GM23338 (cell line): ENCODE results near the gene PPIF. TPM values are rescaled to one million over a fixed set of nuclear protein-coding genes. Genes with fewer than 3 reads are reported as not detected.

Experiments
- ATAC-seq: fragments of 200-7000 bp; cut with Tn5 transposase; 3 replicates; pipeline ENCODE4 v1.9.1; 2020
- DNase-seq: peaks from one replicate; pipeline ENCODE4 v3.0.0-alpha.2; 2015; ENCODE audit warnings: low spot score
- H2AFZ ChIP-seq: fragments of 200-600 bp; sonication (generic); 2 replicates; pipeline ENCODE4 v1.8.0; 2016; ENCODE audit warnings: antibody characterized with exemption, mild to moderate bottlenecking, moderate library complexity
- H3F3A ChIP-seq: fragments of 200-600 bp; sonication (generic); replicated peaks from 2 replicates; pipeline ENCODE4 v1.8.0; 2017; ENCODE audit warnings: antibody characterized with exemption, mixed run types, low read depth
- H3K27ac ChIP-seq: fragments of 200-600 bp; sonication (generic); 2 replicates; pipeline ENCODE4 v1.6.1; 2016; ENCODE audit warnings: low read depth
- H3K27me3 ChIP-seq: fragments of 200-600 bp; sonication (generic); 2 replicates; pipeline ENCODE4 v1.8.0; 2016; ENCODE audit warnings: mild to moderate bottlenecking, mixed run types, moderate library complexity; ENCODE audit not compliant: insufficient read depth
- H3K36me3 ChIP-seq: fragments of 200-600 bp; sonication (generic); 2 replicates; pipeline ENCODE4 v1.8.0; 2016; ENCODE audit warnings: mild to moderate bottlenecking; ENCODE audit not compliant: insufficient read depth
- H3K4me1 ChIP-seq: fragments of 200-600 bp; sonication (generic); 2 replicates; pipeline ENCODE4 v1.8.0; 2016; ENCODE audit warnings: mild to moderate bottlenecking, moderate library complexity; ENCODE audit not compliant: insufficient read depth
- H3K4me2 ChIP-seq: fragments of 200-600 bp; sonication (generic); 2 replicates; pipeline ENCODE4 v1.7.1; 2017; ENCODE audit warnings: mixed run types
- H3K4me3 ChIP-seq: fragments of 200-600 bp; sonication (generic); 2 replicates; pipeline ENCODE4 v1.6.1; 2016; ENCODE audit warnings: mixed run types
- H3K79me2 ChIP-seq: fragments of 200-600 bp; sonication (generic); replicated peaks from 2 replicates; pipeline ENCODE4 v1.8.0; 2017; ENCODE audit warnings: mild to moderate bottlenecking; ENCODE audit not compliant: insufficient read depth
- H3K9me2 ChIP-seq: fragments of 200-600 bp; sonication (generic); 2 replicates; pipeline ENCODE4 v1.8.0; 2017; ENCODE audit not compliant: insufficient read depth
- H4K20me1 ChIP-seq: fragments of 200-600 bp; sonication (generic); replicated peaks from 2 replicates; pipeline ENCODE4 v1.8.0; 2017; ENCODE audit warnings: mild to moderate bottlenecking; ENCODE audit not compliant: insufficient read depth
- H3K27ac Mint-ChIP-seq: 2 replicates; pipeline ENCODE4 v1.8.0; 2020; ENCODE audit warnings: inconsistent platforms, mild to moderate bottlenecking, moderate library complexity, mixed read lengths
- H3K27me3 Mint-ChIP-seq: 3 replicates; pipeline ENCODE4 v1.8.0; 2022; ENCODE audit warnings: low read depth, mild to moderate bottlenecking, moderate library complexity, mixed read lengths, inconsistent platforms; ENCODE audit not compliant: insufficient read depth, poor library complexity
- H3K36me3 Mint-ChIP-seq: 3 replicates; pipeline ENCODE4 v1.8.0; 2021; ENCODE audit warnings: low read depth, mild to moderate bottlenecking, inconsistent platforms, moderate library complexity, mixed read lengths
- H3K4me1 Mint-ChIP-seq: 3 replicates; pipeline ENCODE4 v1.8.0; 2020; ENCODE audit warnings: mild to moderate bottlenecking, inconsistent platforms, mixed read lengths
- H3K4me3 Mint-ChIP-seq: 3 replicates; pipeline ENCODE4 v1.8.0; 2021; ENCODE audit warnings: moderate library complexity, mild to moderate bottlenecking, inconsistent platforms, mixed read lengths
- H3K9me3 Mint-ChIP-seq: 3 replicates; pipeline ENCODE4 v1.8.0; 2020; ENCODE audit warnings: moderate library complexity, mild to moderate bottlenecking, inconsistent platforms, mixed read lengths
- CREB1 ChIP-seq: fragments of 250-450 bp; sonication (Bioruptor Pico); IDR thresholded peaks from 2 replicates; pipeline ENCODE4 v1.5.0; 2020; ENCODE audit warnings: low read depth, mild to moderate bottlenecking, moderate library complexity
- ETS1 ChIP-seq: IDR thresholded peaks from 2 replicates; pipeline ENCODE4 v1.6.1; 2016; ENCODE audit warnings: antibody characterized with exemption
- EZH2 ChIP-seq: fragments of 200-600 bp; sonication (generic); IDR thresholded peaks from one replicate; pipeline ENCODE4 v1.8.0; 2017; ENCODE audit warnings: antibody characterized with exemption, mild to moderate bottlenecking, low read depth; ENCODE audit not compliant: unreplicated experiment
- EZH2phosphoT487 ChIP-seq: fragments of 200-600 bp; sonication (generic); IDR thresholded peaks from one replicate; pipeline ENCODE4 v1.8.1; 2018; ENCODE audit warnings: antibody characterized with exemption; ENCODE audit not compliant: unreplicated experiment
- JUNB ChIP-seq: IDR thresholded peaks from one replicate; pipeline ENCODE4 v1.6.1; 2016; ENCODE audit warnings: antibody characterized with exemption; ENCODE audit not compliant: unreplicated experiment
- NANOG ChIP-seq: IDR thresholded peaks from 2 replicates; pipeline ENCODE4 v1.6.1; 2016; ENCODE audit warnings: antibody characterized with exemption, borderline replicate concordance
- REST ChIP-seq: IDR thresholded peaks from one replicate; pipeline ENCODE4 v1.6.1; 2018; ENCODE audit warnings: antibody characterized with exemption; ENCODE audit not compliant: unreplicated experiment
- STAT1 ChIP-seq: IDR thresholded peaks from one replicate; pipeline ENCODE4 v1.6.1; 2016; ENCODE audit warnings: antibody characterized with exemption; ENCODE audit not compliant: unreplicated experiment
- ZNF114 ChIP-seq: fragments of 250-450 bp; sonication (Bioruptor Pico); IDR thresholded peaks from 2 replicates; pipeline ENCODE4 v1.5.0; 2020; ENCODE audit warnings: mild to moderate bottlenecking, moderate library complexity
- ZNF331 ChIP-seq: fragments of 250-450 bp; sonication (Bioruptor Pico); IDR thresholded peaks from 2 replicates; pipeline ENCODE4 v1.5.0; 2020; ENCODE audit warnings: low read depth, mild to moderate bottlenecking, moderate library complexity
- ZNF462 ChIP-seq: fragments of 250-450 bp; sonication (Bioruptor Pico); IDR thresholded peaks from 2 replicates; pipeline ENCODE4 v1.5.0; 2020; ENCODE audit warnings: mild to moderate bottlenecking, moderate library complexity
- polyA plus RNA-seq: library from polyadenylated mRNA; unstranded; fragments of >200 nt; fragmentation: Nextera tagmentation; extraction: Ambion mirVana; gene quantifications from 2 replicates; pipeline ENCODE4 v1.2.1, GENCODE V29; 2016
- total RNA-seq: library from RNA; depleted of rRNA; stranded (reverse); fragments of >200 nt; shearing (Covaris generic); gene quantifications from 2 replicates; pipeline ENCODE4 v1.2.3, GENCODE V29; 2014

PPIF gene
- total and polyA plus RNA-seq, 2 experiments from 2014 or later, result 32.1 to 43.6 TPM

- Mint-ChIP-seq H3K4me3 (no peak overlapping the region), H3K9me3 (peaks cover 3% of the 10 kb centered on the region; the same call in 1 of the 3 replicates)
- H3K27me3 ChIP-seq, result no peaks in the 10 kb centered on the region
Measured at GRCh38 chr10:79319115-79319771, 28.0 kb upstream of the PPIF start.

GRCh38 chr10:79320316-79320715 lies 27.0 kb upstream of the PPIF start:
- H3K27ac ChIP-seq, result no peak overlapping the region
- DNase-seq, result no peak
- peaks cover 18% of the 10 kb centered on the region for H3K4me1 ChIP-seq
- H3F3A ChIP-seq, result no peaks in the 10 kb centered on the region
- Mint-ChIP-seq H3K4me3 (no peak overlapping the region), H3K27ac (no peak overlapping the region), H3K4me1 (peaks cover 32% of the 10 kb centered on the region), H3K9me3 (peaks cover 3% of the 10 kb centered on the region; the same call in 1 of the 3 replicates), H3K36me3 (peaks cover 5% of the 10 kb centered on the region; the same call in 1 of the 3 replicates), H3K27me3 (peaks cover 31% of the 10 kb centered on the region)
- no peaks in the 10 kb centered on the region for H3K36me3 ChIP-seq
- no peaks in the 10 kb centered on the region for H3K9me2 ChIP-seq
- H4K20me1 ChIP-seq, result no peaks in the 10 kb centered on the region
- no peak overlapping the region for H2AFZ ChIP-seq
- no peak for ATAC-seq
- H3K4me3 ChIP-seq, result no peak overlapping the region
- H3K79me2 ChIP-seq, result no peaks in the 10 kb centered on the region
- no peak overlapping the region for H3K4me2 ChIP-seq
- no peaks in the 10 kb centered on the region for H3K27me3 ChIP-seq
- TF ChIP-seq EZH2, result no peak
- TF ChIP-seq STAT1, result no peak
- TF ChIP-seq NANOG, result no peak
- TF ChIP-seq ZNF114 (CRISPR knock-in tag), result no peak
- no peak for TF ChIP-seq ZNF331 (CRISPR knock-in tag)
- TF ChIP-seq CREB1 (CRISPR knock-in tag), result no peak
- no peak for TF ChIP-seq JUNB
- TF ChIP-seq ZNF462 (CRISPR knock-in tag), result no peak
- TF ChIP-seq REST, result no peak
- TF ChIP-seq EZH2phosphoT487, result no peak
- TF ChIP-seq ETS1, result no peak

More at GRCh38 chr10:79319115-79319771, 28.0 kb upstream of the PPIF start:
- ATAC-seq, result no peak
- H3K27ac Mint-ChIP-seq, result no peak overlapping the region
- no peak for TF ChIP-seq CREB1 (CRISPR knock-in tag)
- no peaks in the 10 kb centered on the region for H3K9me2 ChIP-seq
- H3K36me3 ChIP-seq, result no peaks in the 10 kb centered on the region
- H3K4me1 ChIP-seq, result peaks cover 18% of the 10 kb centered on the region
- H3K27me3 Mint-ChIP-seq, result peaks cover 33% of the 10 kb centered on the region
- no peak overlapping the region for H3K4me3 ChIP-seq
- H3K79me2 ChIP-seq, result no peaks in the 10 kb centered on the region
- H3K4me2 ChIP-seq, result no peak overlapping the region
- no peak overlapping the region for H2AFZ ChIP-seq
- H3K4me1 Mint-ChIP-seq, result peaks cover 33% of the 10 kb centered on the region
- H3K36me3 Mint-ChIP-seq, result peaks cover 5% of the 10 kb centered on the region; the same call in 2 of the 3 replicates
- DNase-seq, result no peak
- H3K27ac ChIP-seq, result no peak overlapping the region
- H3F3A ChIP-seq, result no peaks in the 10 kb centered on the region
- H4K20me1 ChIP-seq, result no peaks in the 10 kb centered on the region
